Liver (tissue), 3 donors: ENCODE measurements around the gene CDH4.

Experiments
- CTCF ChIP-seq: fragments of 150-350 bp; IDR thresholded peaks from 2 replicates; pipeline ENCODE4 v1.5.1; 2017; ENCODE audit warnings: improper control_type of control experiment, low read depth, low read length; ENCODE audit not compliant: missing input control
- GABPA ChIP-seq, 2 donors: IDR thresholded peaks in 1 of 2; conservative IDR thresholded peaks in 1 of 2; 2 replicates each; pipeline ENCODE4 v1.6.1; 2016; ENCODE audit warnings: antibody characterized with exemption in 2 of 2, mild to moderate bottlenecking in 1 of 2, moderate library complexity in 1 of 2
- HNF4G ChIP-seq: IDR thresholded peaks from 2 replicates; pipeline ENCODE4 v1.6.1; 2016; ENCODE audit warnings: antibody characterized with exemption
- MAX ChIP-seq: IDR thresholded peaks from 2 replicates; pipeline ENCODE4 v1.6.1; 2016; ENCODE audit warnings: antibody characterized with exemption
- RAD21 ChIP-seq, 2 donors: IDR thresholded peaks; 2 replicates each; pipeline ENCODE4 v1.6.1; 2016; ENCODE audit warnings: antibody characterized with exemption in 2 of 2, mild to moderate bottlenecking in 2 of 2
- REST ChIP-seq: IDR thresholded peaks from 2 replicates; pipeline ENCODE4 v1.6.1; 2016; ENCODE audit warnings: antibody characterized with exemption, mild to moderate bottlenecking
- SP1 ChIP-seq: IDR thresholded peaks from 2 replicates; pipeline ENCODE4 v1.6.1; 2018; ENCODE audit warnings: antibody characterized with exemption, mild to moderate bottlenecking
- TAF1 ChIP-seq: conservative IDR thresholded peaks from 2 replicates; pipeline ENCODE4 v1.6.1; 2016; ENCODE audit warnings: antibody characterized with exemption, mild to moderate bottlenecking
- YY1 ChIP-seq: IDR thresholded peaks from 2 replicates; pipeline ENCODE4 v1.6.1; 2016; ENCODE audit warnings: antibody characterized with exemption, mild to moderate bottlenecking
- donor health status: healthy.
- donor health status: healthy.

- TF ChIP-seq REST (no peak), CTCF (no peak), YY1 (no peak), TAF1 (no peak), GABPA (IDR thresholded peaks at IDR 0.05 in 1 of 2, conservative IDR thresholded peaks at IDR 0.05 in 1 of 2) (no peak), RAD21 (IDR thresholded peaks at IDR 0.05) (no peak), HNF4G (no peak), SP1 (no peak), MAX (no peak)
Measured at GRCh38 chr20:61900945-61901293, 648.9 kb downstream of the CDH4 start.
